ENCODE results near the gene ERGIC3.

DNA sequence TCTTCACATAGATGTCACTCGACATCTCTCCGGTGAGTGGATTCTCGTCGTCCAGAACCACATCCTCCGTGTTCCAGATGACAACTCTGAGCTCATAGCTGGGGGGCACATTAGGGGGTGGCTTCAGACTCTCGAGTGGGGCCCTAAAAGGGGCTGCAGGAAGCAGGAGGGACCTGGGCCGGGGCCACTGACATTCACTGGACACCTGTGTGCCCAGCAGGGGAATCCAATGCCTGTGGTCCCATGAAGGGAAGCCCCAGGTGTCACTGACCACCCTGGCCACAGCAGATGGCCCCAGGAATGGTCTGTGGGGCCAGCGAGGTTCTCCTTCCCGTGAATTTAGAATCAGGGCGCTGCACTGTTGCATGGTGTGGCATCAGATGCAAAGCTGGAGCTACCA is 18.7 kb downstream of the ERGIC3 start:
- TF ChIP-seq MAFK (IDR thresholded peaks at IDR 0.05; ENCODE audit: low read depth, low read length) (no peak), CEBPB (IDR thresholded peaks at IDR 0.05; ENCODE audit: low read depth, low read length) (no peak), RFX5 (IDR thresholded peaks at IDR 0.05; ENCODE audit: low read depth, low read length) (no peak), MAZ (IDR thresholded peaks at IDR 0.05; ENCODE audit: borderline replicate concordance, low read depth, low read length) (no peak)
- TF ChIP-seq, protein P1, sequence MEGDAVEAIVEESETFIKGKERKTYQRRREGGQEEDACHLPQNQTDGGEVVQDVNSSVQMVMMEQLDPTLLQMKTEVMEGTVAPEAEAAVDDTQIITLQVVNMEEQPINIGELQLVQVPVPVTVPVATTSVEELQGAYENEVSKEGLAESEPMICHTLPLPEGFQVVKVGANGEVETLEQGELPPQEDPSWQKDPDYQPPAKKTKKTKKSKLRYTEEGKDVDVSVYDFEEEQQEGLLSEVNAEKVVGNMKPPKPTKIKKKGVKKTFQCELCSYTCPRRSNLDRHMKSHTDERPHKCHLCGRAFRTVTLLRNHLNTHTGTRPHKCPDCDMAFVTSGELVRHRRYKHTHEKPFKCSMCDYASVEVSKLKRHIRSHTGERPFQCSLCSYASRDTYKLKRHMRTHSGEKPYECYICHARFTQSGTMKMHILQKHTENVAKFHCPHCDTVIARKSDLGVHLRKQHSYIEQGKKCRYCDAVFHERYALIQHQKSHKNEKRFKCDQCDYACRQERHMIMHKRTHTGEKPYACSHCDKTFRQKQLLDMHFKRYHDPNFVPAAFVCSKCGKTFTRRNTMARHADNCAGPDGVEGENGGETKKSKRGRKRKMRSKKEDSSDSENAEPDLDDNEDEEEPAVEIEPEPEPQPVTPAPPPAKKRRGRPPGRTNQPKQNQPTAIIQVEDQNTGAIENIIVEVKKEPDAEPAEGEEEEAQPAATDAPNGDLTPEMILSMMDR (conservative IDR thresholded peaks at IDR 0.05; ENCODE audit: low read depth, low read length) = no peak

Data from IMR-90 (cell line).